Measurements from ENCODE around the gene SOWAHC.

The SOWAHC gene

DNA sequence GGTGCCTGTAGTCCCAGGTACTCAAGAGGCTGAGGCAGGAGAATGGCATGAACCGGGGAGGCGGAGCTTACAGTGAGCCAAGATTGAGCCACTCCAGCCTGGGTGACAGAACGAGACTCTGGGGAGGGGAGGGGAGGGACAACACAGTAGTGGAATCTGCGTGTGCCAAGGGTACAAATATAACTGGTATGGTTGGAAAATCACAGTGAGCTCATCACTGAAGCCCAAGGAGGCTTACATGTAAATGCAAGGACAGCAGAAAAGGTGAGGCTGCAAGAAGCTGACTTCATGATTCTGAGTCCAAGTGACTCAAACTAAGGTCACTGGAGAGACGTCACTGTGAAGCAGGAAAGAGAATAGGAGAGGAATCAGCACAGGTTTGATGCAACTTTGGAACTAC is 9.6 kb upstream of the SOWAHC start:
- DNase-seq (ENCODE audit: low read depth): no peak
- in situ Hi-C loops (cut with HindIII; ENCODE audit: low sequenced_read_pairs): no loop called here
- no peak overlapping the region for H3K4me3 ChIP-seq (ENCODE audit: low read depth, low read length)
- TF ChIP-seq, protein P1, sequence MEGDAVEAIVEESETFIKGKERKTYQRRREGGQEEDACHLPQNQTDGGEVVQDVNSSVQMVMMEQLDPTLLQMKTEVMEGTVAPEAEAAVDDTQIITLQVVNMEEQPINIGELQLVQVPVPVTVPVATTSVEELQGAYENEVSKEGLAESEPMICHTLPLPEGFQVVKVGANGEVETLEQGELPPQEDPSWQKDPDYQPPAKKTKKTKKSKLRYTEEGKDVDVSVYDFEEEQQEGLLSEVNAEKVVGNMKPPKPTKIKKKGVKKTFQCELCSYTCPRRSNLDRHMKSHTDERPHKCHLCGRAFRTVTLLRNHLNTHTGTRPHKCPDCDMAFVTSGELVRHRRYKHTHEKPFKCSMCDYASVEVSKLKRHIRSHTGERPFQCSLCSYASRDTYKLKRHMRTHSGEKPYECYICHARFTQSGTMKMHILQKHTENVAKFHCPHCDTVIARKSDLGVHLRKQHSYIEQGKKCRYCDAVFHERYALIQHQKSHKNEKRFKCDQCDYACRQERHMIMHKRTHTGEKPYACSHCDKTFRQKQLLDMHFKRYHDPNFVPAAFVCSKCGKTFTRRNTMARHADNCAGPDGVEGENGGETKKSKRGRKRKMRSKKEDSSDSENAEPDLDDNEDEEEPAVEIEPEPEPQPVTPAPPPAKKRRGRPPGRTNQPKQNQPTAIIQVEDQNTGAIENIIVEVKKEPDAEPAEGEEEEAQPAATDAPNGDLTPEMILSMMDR (IDR thresholded peaks at IDR 0.05; ENCODE audit: low read depth, low read length, missing control alignments): no peak

DNA sequence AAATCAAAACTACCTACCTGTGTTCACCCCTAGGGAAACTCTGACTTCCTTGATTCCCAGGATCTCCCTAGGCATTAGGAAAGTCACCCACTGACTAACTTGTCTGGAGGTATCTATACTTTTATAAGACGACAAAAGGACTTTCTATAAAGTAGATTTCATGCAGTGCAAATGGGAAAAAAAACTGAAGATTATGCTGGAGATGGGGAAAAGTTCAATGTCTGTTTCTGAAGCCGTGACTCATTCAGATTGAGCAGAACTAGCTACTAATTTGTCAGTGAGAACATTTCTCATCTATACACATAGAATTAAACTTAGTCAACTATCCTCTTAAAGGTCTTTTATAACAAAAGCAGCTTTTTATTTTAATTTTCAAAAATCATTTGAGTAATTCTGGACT is 6.4 kb upstream of the SOWAHC start:
- in situ Hi-C loops (cut with HindIII; ENCODE audit: low sequenced_read_pairs): loop anchor here (5.0 kb wide), 1 partner anchor 40 kb away; no protein-coding TSS in a partner anchor
- DNase-seq (ENCODE audit: low read depth): no peak
- no peak overlapping the region for H3K4me3 ChIP-seq (ENCODE audit: low read depth, low read length)
- TF ChIP-seq, protein P1 (IDR thresholded peaks at IDR 0.05; ENCODE audit: low read depth, low read length, missing control alignments): no peak

DNA sequence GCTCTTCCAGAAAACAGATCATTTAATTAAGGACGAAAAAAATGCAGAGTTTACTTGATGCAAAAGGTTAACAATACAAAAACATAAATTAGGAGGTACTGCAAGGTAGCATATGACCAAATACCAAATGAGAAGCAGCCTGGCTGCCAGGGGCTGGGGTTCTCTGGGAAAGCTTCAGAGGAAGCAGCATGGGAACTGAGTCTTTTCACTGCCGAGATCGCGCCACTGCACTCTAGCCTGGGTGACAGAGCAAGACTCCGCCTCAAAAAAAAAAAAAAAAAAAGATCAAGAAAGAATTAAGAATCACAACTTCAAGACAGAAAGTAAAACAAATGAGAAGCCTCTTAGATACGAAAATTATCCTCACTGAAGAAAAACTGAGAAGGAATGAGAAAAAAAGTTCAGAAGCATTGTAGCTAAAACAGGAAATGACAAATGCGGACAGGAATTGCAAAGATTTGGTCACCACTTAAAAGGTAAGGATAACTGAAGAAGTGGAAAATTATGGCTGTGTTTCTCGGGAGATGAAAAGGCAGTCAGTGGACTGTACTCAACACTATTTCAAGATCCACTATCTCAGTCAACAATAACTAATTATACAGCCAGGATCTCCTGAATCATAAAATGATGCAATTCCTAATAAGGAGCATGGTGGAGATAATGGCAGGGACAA is 4.7 kb upstream of the SOWAHC start:
- in situ Hi-C loops (cut with HindIII; ENCODE audit: low sequenced_read_pairs): loop anchor here (5.0 kb wide), 1 partner anchor 38 kb away; no protein-coding TSS in a partner anchor
- peak; percentile 49 for DNase-seq (ENCODE audit: low read depth)
- TF ChIP-seq, protein P1 (IDR thresholded peaks at IDR 0.05; ENCODE audit: low read depth, low read length, missing control alignments): no peak
- H3K4me3 ChIP-seq (ENCODE audit: low read depth, low read length): peak overlapping the region; percentile 17

- TF ChIP-seq, protein P1 (IDR thresholded peaks at IDR 0.05; ENCODE audit: low read depth, low read length, missing control alignments): no peak
- DNase-seq (ENCODE audit: low read depth): peak; percentile 63
- in situ Hi-C loops (cut with HindIII; ENCODE audit: low sequenced_read_pairs): no loop called here
- H3K4me3 ChIP-seq (ENCODE audit: low read depth, low read length): peak overlapping the region; percentile 74
Measured at GRCh38 chr2:109611467-109612095, 2.6 kb upstream of the SOWAHC start.

DNA sequence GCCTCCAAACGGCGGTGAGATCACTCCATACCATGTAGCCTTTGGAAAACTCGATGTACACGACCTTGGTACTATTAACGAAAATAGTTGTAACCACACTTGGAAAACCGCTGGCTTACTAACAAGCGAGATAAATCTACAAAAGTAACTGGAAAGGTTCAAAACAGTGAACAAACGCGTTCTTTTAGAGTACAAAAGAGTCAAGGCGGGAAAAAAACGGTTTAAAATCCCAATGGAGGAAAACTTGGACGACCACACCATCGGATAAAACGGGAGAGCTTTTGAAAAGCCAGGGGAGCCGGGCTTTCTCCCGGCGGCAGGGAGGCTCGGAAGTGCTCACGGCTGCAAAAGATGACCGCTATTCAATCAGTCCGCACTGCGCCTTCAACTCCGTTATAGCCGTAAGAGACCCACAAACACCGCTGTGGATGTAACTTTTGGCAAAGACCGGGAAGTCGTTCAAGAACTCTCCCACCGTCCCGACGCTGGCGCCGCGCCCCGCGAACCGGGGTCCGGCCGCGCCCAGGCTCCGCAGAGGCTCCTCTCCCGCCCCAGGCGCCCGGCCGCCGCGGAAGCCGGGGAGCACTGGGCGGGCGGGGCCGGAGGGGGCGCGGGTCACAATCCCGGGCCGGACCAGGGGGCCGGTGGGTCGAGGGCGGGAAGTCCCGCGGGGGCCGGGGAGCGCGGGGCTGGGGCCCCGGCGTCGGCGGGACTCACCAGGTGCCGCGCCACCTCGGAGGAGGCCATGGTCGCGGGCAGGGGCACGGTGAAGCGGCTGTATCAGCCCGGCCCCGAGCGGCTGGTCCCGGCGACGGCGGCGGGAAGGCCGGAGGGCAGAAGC is 863 bp upstream of the SOWAHC start:
- H3K4me3 ChIP-seq (ENCODE audit: low read depth, low read length): peak overlapping the region; percentile 74
- in situ Hi-C loops (cut with HindIII; ENCODE audit: low sequenced_read_pairs): no loop called here
- DNase-seq (ENCODE audit: low read depth): peak; percentile 49
- TF ChIP-seq, protein P1 (IDR thresholded peaks at IDR 0.05; ENCODE audit: low read depth, low read length, missing control alignments): no peak

Measured in astrocyte of the cerebellum (primary cell).